GM12878 (cell line): ENCODE results near the gene SLC36A3. TPM values are rescaled to one million over a fixed set of nuclear protein-coding genes. Genes with fewer than 3 reads are reported as not detected.

ENCODE experiments used
- ATAC-seq: fragments of 200-7000 bp; cut with Tn5 transposase; 3 replicates; pipeline ENCODE4 v1.9.1; 2020; ENCODE audit warnings: mild to moderate bottlenecking, moderate library complexity
- BruUV-seq: library from RNA; stranded (reverse); fragments of 400-500 nt; replicated peaks from 2 replicates; lab custom pipeline; 2021; lab: Mats Ljungman, UMichigan
- CTCF ChIA-PET: fragments of 300-600 bp; sonication (Branson Sonifier 250); formaldehyde crosslinking; extraction: SDS; loops from one replicate; lab custom pipeline; 2021; ENCODE audit warnings: inconsistent platforms; lab: Yijun Ruan, JAX
- POLR2A ChIA-PET: fragments of 350-600 bp; formaldehyde crosslinking; extraction: SDS; loops from one replicate; lab custom pipeline; 2021; ENCODE audit warnings: inconsistent platforms; lab: Charles Lee
- RAD21 ChIA-PET: fragments of 300-600 bp; sonication (Branson Sonifier 250); formaldehyde crosslinking; loops from one replicate; lab custom pipeline; 2023; ENCODE audit warnings: antibody characterized with exemption; ENCODE audit not compliant: unreplicated experiment; lab: Charles Lee
- SMC1A ChIA-PET: fragments of 300-600 bp; sonication (Branson Sonifier 250); formaldehyde crosslinking; loops from one replicate; lab custom pipeline; 2023; ENCODE audit not compliant: unreplicated experiment, uncharacterized antibody; lab: Charles Lee
- DNase-seq: peaks from one replicate; pipeline ENCODE4 v3.0.0-alpha.2; 2011; ENCODE audit warnings: low read depth, low spot score
- FAIRE-seq: peaks from 3 replicates; lab custom pipeline; 2011; peaks lifted over from hg19 to GRCh38; lab: Jason Lieb, UNC
- H2AFZ ChIP-seq: 2 replicates; pipeline ENCODE4 v1.6.0; 2011; ENCODE audit warnings: low read depth, low read length, control low read depth; ENCODE audit not compliant: control insufficient read depth
- H3K27ac ChIP-seq: 2 replicates; pipeline ENCODE4 v1.5.1; 2011; ENCODE audit warnings: control low read depth; ENCODE audit not compliant: control insufficient read depth, insufficient read depth
- H3K27me3 ChIP-seq, 2 experiments: replicated peaks in 1 of 2; 2 replicates each; pipeline versions ENCODE4 v1.6.0 to v1.6.1; 2011; ENCODE audit warnings: low read length in 1 of 2; ENCODE audit not compliant: control insufficient read depth in 2 of 2, insufficient read depth in 2 of 2
- H3K36me3 ChIP-seq, 2 experiments: 2 replicates each; pipeline ENCODE4 v1.5.1; 2011; ENCODE audit warnings: low read length in 1 of 2; ENCODE audit not compliant: control insufficient read depth in 2 of 2, insufficient read depth in 2 of 2
- H3K4me1 ChIP-seq: 2 replicates; pipeline ENCODE4 v1.6.1; 2011; ENCODE audit warnings: mild to moderate bottlenecking, low read length, moderate library complexity, mixed read lengths; ENCODE audit not compliant: control insufficient read depth, insufficient read depth
- H3K4me2 ChIP-seq: 2 replicates; pipeline ENCODE4 v1.6.0; 2011; ENCODE audit warnings: control low read depth; ENCODE audit not compliant: control insufficient read depth, insufficient read depth
- H3K4me3 ChIP-seq: fragments of 200-600 bp; sonication (generic); 2 replicates; pipeline ENCODE4 v1.5.1; 2016
- H3K79me2 ChIP-seq: 2 replicates; pipeline ENCODE4 v1.6.0; 2011; ENCODE audit warnings: low read length; ENCODE audit not compliant: control insufficient read depth, insufficient read depth
- H3K9ac ChIP-seq: 2 replicates; pipeline ENCODE4 v1.8.0; 2011; ENCODE audit warnings: low read length, control low read depth, mixed read lengths; ENCODE audit not compliant: control insufficient read depth, insufficient read depth
- H3K9me3 ChIP-seq: replicated peaks from 3 replicates; pipeline ENCODE4 v1.5.1; 2011; ENCODE audit warnings: mild to moderate bottlenecking, low read length; ENCODE audit not compliant: control insufficient read depth, insufficient read depth
- H4K20me1 ChIP-seq: 2 replicates; pipeline ENCODE4 v1.6.0; 2011; ENCODE audit not compliant: control insufficient read depth, insufficient read depth
- EZH2 ChIP-seq: IDR thresholded peaks from 2 replicates; pipeline ENCODE4 v1.6.1; 2012; ENCODE audit warnings: low read depth, mild to moderate bottlenecking, control low read depth, inconsistent platforms, low read length, borderline replicate concordance; ENCODE audit not compliant: control insufficient read depth
- HDAC2 ChIP-seq: fragments of 200-600 bp; sonication (generic); IDR thresholded peaks from 2 replicates; pipeline ENCODE4 v1.6.1; 2017
- MEF2A ChIP-seq: IDR thresholded peaks from 2 replicates; pipeline ENCODE4 v1.6.1; 2011; ENCODE audit warnings: low read depth, mild to moderate bottlenecking, low read length, moderate library complexity; ENCODE audit not compliant: insufficient read depth
- MLLT1 ChIP-seq: fragments of 450-650 bp; IDR thresholded peaks from 2 replicates; pipeline ENCODE4 v1.6.1; 2016; ENCODE audit warnings: mild to moderate bottlenecking
- NR2F1 ChIP-seq: fragments of 450-650 bp; conservative IDR thresholded peaks from 2 replicates; pipeline ENCODE4 v1.6.1; 2017; ENCODE audit warnings: mild to moderate bottlenecking
- SREBF1 ChIP-seq: IDR thresholded peaks from 2 replicates; pipeline ENCODE4 v1.6.1; 2012; ENCODE audit warnings: mild to moderate bottlenecking, low read length
- USF2 ChIP-seq: IDR thresholded peaks from 2 replicates; pipeline ENCODE4 v1.6.1; 2011; ENCODE audit warnings: low read depth, low read length, improper control_type of control experiment, borderline replicate concordance
- WGBS: methylation state at CpG from one replicate; pipeline ENCODE4 v1.1.6; 2016; ENCODE audit warnings: low lambda C conversion rate; ENCODE audit not compliant: insufficient replicate concordance, insufficient coverage; ENCODE audit errors: missing lambda C conversion rate; 5-methylcytosine and 5-hydroxymethylcytosine counted together
- in situ Hi-C: fragments of 300-500 bp; cut with MboI; formaldehyde crosslinking; loops from 9 replicates; pipeline ENCODE4 v1.14.3; 2018; ENCODE audit warnings: mixed read lengths
- intact Hi-C: fragments of 100-400 bp; cut with micrococcal nuclease; formaldehyde crosslinking; loops from one replicate; pipeline ENCODE4 v1.14.2; 2022; ENCODE audit not compliant: unreplicated experiment
- polyA plus RNA-seq, 11 experiments: library from polyadenylated mRNA; depleted of rRNA in 4 of 11; unstranded in 6 of 11; stranded (reverse) in 5 of 11; fragments of >200 nt; fragmentation: Nextera tagmentation in 4 of 11; fragmentation: Illumina TruSeq in 1 of 11; extraction: Ambion mirVana in 4 of 11; extraction: Trizol in 1 of 11; gene quantifications; 1 replicate in 1 of 11; 2 replicates in 10 of 11; pipeline versions ENCODE4 v1.2.1 to v1.2.3, GENCODE V29; 2011 to 2016; ENCODE audit warnings: inconsistent platforms in 2 of 11, missing spikeins in 2 of 11, low read depth in 1 of 11
- total RNA-seq, 4 experiments: library from RNA; depleted of rRNA in 3 of 4; stranded (reverse); fragments of >200 nt in 3 of 4; fragmentation: Illumina TruSeq in 1 of 4; extraction: Trizol in 1 of 4; gene quantifications; 2 replicates each; pipeline versions ENCODE4 v1.2.1 to v1.2.3, GENCODE V29; 2013 to 2021

SLC36A3 gene
- total and polyA plus RNA-seq, 10 of the 15 experiments (the other 5 are each of a cell fraction or from before 2014, with no cell fraction given), result 0.03 TPM; not detected in 9

GRCh38 chr5:151345808-151346478, 42.4 kb upstream of the SLC36A3 start:
- no peaks in the 10 kb centered on the region; the same call in 1 of the 2 replicates for H4K20me1 ChIP-seq
- no peak overlapping the region for H3K4me3 ChIP-seq
- no peak overlapping the region for H2AFZ ChIP-seq
- H3K27ac ChIP-seq, result no peak overlapping the region
- H3K79me2 ChIP-seq, result no peaks in the 10 kb centered on the region
- H3K9me3 ChIP-seq, result no peaks in the 10 kb centered on the region
- no peak for TF ChIP-seq USF2
- TF ChIP-seq MEF2A, result no peak
- no peak for TF ChIP-seq HDAC2
- TF ChIP-seq EZH2, result no peak
- no peak for TF ChIP-seq NR2F1
- TF ChIP-seq MLLT1, result no peak
- TF ChIP-seq SREBF1, result no peak
- 3% methylated on average over 8 of the region's 8 CpGs for WGBS
- BruUV-seq, result no TSS peak
- H3K27me3 ChIP-seq, result peaks cover 0 to 4% of the 10 kb centered on the region in 2 experiments; a peak in 1 of 4 replicates
- no peak for ATAC-seq
- intact Hi-C loops, result no loop called here
- CTCF ChIA-PET, result no interaction called here
- SMC1A ChIA-PET, result interaction anchor here (1.0 kb wide), 1 partner anchor 181 kb away, joined by 3 read pairs; no protein-coding TSS in a partner anchor
- RAD21 ChIA-PET, result no interaction called here
- no peak overlapping the region for H3K4me2 ChIP-seq
- no peak for FAIRE-seq
- POLR2A ChIA-PET, result no interaction called here
- in situ Hi-C loops, result no loop called here
- H3K36me3 ChIP-seq, result no peaks in the 10 kb centered on the region
- H3K4me1 ChIP-seq, result no peaks in the 10 kb centered on the region
- no peak for DNase-seq
- no peak overlapping the region for H3K9ac ChIP-seq
